ENCODE data around the gene FRMD4A. TPM values are rescaled to one million over a fixed set of nuclear protein-coding genes. Genes with fewer than 3 reads are reported as not detected.
"Not testable (repeated sequence)": the region's sequence is repeated elsewhere in the genome, so short reads cannot be mapped to it uniquely, and the experiment has no call there.

Gene FRMD4A
- total RNA-seq, 2 donors from 2014 or later, result 8.6 to 10.2 TPM

- no peaks in the 10 kb centered on the region for H3K4me1 ChIP-seq
- TF ChIP-seq CTCF (IDR thresholded peaks at IDR 0.05), result no peak
- no peak overlapping the region for H3K27ac ChIP-seq
- H3K4me3 ChIP-seq, result no peak overlapping the region
- intact Hi-C loops (cut with DNase I), result no loop called here
- no peak overlapping the region for H3K9ac ChIP-seq (ENCODE audit: low read depth in 2 of 2, low read length in 2 of 2)
- no peaks in the 10 kb centered on the region for H3K27me3 ChIP-seq
- H3K36me3 ChIP-seq, result no peaks in the 10 kb centered on the region
- H3K9me3 ChIP-seq, result no peaks in the 10 kb centered on the region
- no peak for DNase-seq
These were observed 262.0 kb downstream of the FRMD4A start for GRCh38 chr10:14068601-14069250.

GRCh38 chr10:14067638-14068037, 263.1 kb downstream of the FRMD4A start:
- H3K9ac ChIP-seq (ENCODE audit: low read depth in 2 of 2, low read length in 2 of 2); H3K27ac ChIP-seq; H3K4me3 ChIP-seq; H3K36me3 ChIP-seq; DNase-seq; H3K9me3 ChIP-seq; H3K27me3 ChIP-seq; intact Hi-C loops (cut with DNase I); H3K4me1 ChIP-seq: not testable (repeated sequence)

GRCh38 chr10:14066106-14066505, 264.6 kb downstream of the FRMD4A start:
- Histone ChIP-seq H3K27ac (no peak overlapping the region), H3K9me3 (no peaks in the 10 kb centered on the region), H3K9ac (ENCODE audit: low read depth in 2 of 2, low read length in 2 of 2) (no peak overlapping the region), H3K36me3 (no peaks in the 10 kb centered on the region), H3K4me1 (no peaks in the 10 kb centered on the region), H3K27me3 (no peaks in the 10 kb centered on the region), H3K4me3 (no peak overlapping the region)
- DNase-seq, result no peak
- TF ChIP-seq CTCF (IDR thresholded peaks at IDR 0.05), result no peak
- intact Hi-C loops (cut with DNase I), result no loop called here

GRCh38 chr10:14063531-14064285, 267.0 kb downstream of the FRMD4A start:
- no peaks in the 10 kb centered on the region for H3K27me3 ChIP-seq
- intact Hi-C loops (cut with DNase I), result no loop called here
- TF ChIP-seq CTCF (IDR thresholded peaks at IDR 0.05), result no peak
- no peaks in the 10 kb centered on the region for H3K36me3 ChIP-seq
- DNase-seq, result no peak
- H3K9ac ChIP-seq (ENCODE audit: low read depth in 2 of 2, low read length in 2 of 2), result no peak overlapping the region
- no peak overlapping the region for H3K4me3 ChIP-seq
- no peaks in the 10 kb centered on the region for H3K9me3 ChIP-seq
- no peak overlapping the region for H3K27ac ChIP-seq
- no peaks in the 10 kb centered on the region for H3K4me1 ChIP-seq

- Histone ChIP-seq H3K27ac (no peak overlapping the region), H3K36me3 (no peaks in the 10 kb centered on the region), H3K4me1 (no peaks in the 10 kb centered on the region), H3K27me3 (no peaks in the 10 kb centered on the region), H3K9me3 (no peaks in the 10 kb centered on the region), H3K4me3 (no peak overlapping the region), H3K9ac (ENCODE audit: low read depth in 2 of 2, low read length in 2 of 2) (no peak overlapping the region)
- no peak for DNase-seq
- intact Hi-C loops (cut with DNase I), result no loop called here
- TF ChIP-seq CTCF (IDR thresholded peaks at IDR 0.05), result no peak
These were observed 268.0 kb downstream of the FRMD4A start for GRCh38 chr10:14062528-14063260.
